PFSK-1 (cell line): Measurements from ENCODE around the gene KAT7.

Experiments used
- POLR2AphosphoS5 ChIP-seq: IDR thresholded peaks from 2 replicates; pipeline ENCODE4 v1.6.1; 2012; ENCODE audit warnings: low read depth, mild to moderate bottlenecking, control low read depth, low read length, moderate library complexity
- SIN3A ChIP-seq: IDR thresholded peaks from 2 replicates; pipeline ENCODE4 v1.6.1; 2012; ENCODE audit warnings: mild to moderate bottlenecking, low read length, moderate library complexity, borderline replicate concordance; ENCODE audit not compliant: insufficient read depth
- TAF1 ChIP-seq: IDR thresholded peaks from 2 replicates; pipeline ENCODE4 v1.6.1; 2012; ENCODE audit warnings: low read length, control low read depth, borderline replicate concordance; ENCODE audit not compliant: insufficient read depth
- TF ChIP-seq, protein P1 (sequence below), 2 experiments: IDR thresholded peaks; 2 replicates each; pipeline versions ENCODE4 v1.6.1 to v1.8.0; 2011 to 2012; ENCODE audit warnings: low read depth in 2 of 2, low read length in 2 of 2, control low read depth in 1 of 2, inconsistent platforms in 1 of 2, mild to moderate bottlenecking in 1 of 2, moderate library complexity in 1 of 2; ENCODE audit not compliant: insufficient read depth in 1 of 2

DNA sequence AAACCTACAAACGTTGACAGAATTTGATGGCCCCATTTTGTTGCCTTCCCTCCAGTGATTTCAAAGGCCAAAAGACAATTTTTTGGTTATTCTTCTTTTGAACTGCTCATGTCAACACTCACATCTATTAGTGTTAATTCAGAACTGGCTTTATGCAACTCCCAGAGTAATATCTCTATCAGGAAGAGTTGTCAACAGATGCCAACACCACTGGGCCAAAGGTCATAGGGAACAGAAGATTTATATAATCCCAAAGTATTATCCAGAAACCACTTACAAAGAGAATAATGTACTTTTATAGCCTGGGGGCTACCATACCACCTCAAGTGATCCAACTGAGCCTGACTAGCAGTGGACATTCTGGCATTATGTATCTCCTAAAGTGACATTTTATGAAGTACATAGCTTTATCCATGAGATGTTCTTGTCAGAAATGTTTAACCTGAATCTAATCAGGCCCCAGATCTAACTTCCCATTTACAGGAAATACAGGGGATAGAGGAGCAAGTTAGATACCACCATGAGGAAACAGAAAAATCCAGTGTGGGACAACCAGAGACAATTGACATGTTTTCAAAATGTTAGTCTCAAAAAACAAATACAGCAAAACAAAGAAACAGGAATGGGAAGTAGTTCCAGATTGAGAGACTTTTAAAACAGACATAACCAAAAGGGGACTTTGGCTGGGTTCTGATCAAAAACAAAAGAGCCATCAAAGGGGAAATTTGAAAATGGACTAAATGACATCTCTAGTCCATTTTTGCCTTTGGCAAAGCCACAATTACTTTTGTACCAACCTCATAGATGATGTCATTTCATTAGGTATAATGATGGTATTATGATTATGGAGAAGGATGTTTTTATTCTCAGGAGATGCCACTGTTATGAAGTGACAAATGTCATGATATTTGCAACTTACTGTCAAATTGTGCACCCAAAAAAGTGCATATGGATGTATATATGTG lies 43.0 kb upstream of the KAT7 start:
- TF ChIP-seq POLR2AphosphoS5 (no peak), SIN3A (no peak), TAF1 (no peak)
- TF ChIP-seq, protein P1, sequence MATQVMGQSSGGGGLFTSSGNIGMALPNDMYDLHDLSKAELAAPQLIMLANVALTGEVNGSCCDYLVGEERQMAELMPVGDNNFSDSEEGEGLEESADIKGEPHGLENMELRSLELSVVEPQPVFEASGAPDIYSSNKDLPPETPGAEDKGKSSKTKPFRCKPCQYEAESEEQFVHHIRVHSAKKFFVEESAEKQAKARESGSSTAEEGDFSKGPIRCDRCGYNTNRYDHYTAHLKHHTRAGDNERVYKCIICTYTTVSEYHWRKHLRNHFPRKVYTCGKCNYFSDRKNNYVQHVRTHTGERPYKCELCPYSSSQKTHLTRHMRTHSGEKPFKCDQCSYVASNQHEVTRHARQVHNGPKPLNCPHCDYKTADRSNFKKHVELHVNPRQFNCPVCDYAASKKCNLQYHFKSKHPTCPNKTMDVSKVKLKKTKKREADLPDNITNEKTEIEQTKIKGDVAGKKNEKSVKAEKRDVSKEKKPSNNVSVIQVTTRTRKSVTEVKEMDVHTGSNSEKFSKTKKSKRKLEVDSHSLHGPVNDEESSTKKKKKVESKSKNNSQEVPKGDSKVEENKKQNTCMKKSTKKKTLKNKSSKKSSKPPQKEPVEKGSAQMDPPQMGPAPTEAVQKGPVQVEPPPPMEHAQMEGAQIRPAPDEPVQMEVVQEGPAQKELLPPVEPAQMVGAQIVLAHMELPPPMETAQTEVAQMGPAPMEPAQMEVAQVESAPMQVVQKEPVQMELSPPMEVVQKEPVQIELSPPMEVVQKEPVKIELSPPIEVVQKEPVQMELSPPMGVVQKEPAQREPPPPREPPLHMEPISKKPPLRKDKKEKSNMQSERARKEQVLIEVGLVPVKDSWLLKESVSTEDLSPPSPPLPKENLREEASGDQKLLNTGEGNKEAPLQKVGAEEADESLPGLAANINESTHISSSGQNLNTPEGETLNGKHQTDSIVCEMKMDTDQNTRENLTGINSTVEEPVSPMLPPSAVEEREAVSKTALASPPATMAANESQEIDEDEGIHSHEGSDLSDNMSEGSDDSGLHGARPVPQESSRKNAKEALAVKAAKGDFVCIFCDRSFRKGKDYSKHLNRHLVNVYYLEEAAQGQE (IDR thresholded peaks at IDR 0.05; ENCODE audit: insufficient read depth in 1 of 2, low read depth in 2 of 2, low read length in 2 of 2) = no peak
